Astrocyte (in vitro differentiated cells and primary cell): ENCODE measurements around the gene CORT.

Source experiments
- EZH2 ChIP-seq: IDR thresholded peaks from 2 replicates; pipeline ENCODE4 v1.6.1; 2012; ENCODE audit warnings: mild to moderate bottlenecking, low read length, inconsistent platforms; ENCODE audit not compliant: insufficient read depth
- TF ChIP-seq, protein P1 (sequence below): IDR thresholded peaks from 2 replicates; pipeline ENCODE4 v1.5.1; 2011; ENCODE audit warnings: low read depth, mild to moderate bottlenecking, inconsistent platforms, low read length, moderate library complexity; ENCODE audit not compliant: insufficient read depth

DNA sequence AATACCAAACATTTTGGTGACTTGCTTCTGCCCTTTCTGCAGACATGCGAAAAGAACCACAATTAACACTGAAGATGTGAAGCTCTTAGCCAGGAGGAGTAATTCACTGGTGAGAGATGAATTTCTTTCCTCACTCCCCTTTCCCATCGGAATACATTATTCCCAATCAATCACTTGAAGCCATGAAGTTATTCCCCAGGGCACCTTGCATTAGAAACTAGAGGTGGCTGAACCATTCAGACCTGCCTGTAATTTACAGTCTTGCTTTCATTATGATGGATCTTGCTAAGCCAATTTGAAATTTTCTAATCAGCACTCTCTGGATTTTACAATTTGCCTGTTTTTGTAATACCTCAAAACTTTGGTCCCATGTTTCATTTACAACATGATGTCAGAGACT is 9.5 kb upstream of the CORT start:
- TF ChIP-seq, protein P1, sequence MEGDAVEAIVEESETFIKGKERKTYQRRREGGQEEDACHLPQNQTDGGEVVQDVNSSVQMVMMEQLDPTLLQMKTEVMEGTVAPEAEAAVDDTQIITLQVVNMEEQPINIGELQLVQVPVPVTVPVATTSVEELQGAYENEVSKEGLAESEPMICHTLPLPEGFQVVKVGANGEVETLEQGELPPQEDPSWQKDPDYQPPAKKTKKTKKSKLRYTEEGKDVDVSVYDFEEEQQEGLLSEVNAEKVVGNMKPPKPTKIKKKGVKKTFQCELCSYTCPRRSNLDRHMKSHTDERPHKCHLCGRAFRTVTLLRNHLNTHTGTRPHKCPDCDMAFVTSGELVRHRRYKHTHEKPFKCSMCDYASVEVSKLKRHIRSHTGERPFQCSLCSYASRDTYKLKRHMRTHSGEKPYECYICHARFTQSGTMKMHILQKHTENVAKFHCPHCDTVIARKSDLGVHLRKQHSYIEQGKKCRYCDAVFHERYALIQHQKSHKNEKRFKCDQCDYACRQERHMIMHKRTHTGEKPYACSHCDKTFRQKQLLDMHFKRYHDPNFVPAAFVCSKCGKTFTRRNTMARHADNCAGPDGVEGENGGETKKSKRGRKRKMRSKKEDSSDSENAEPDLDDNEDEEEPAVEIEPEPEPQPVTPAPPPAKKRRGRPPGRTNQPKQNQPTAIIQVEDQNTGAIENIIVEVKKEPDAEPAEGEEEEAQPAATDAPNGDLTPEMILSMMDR, result no peak
- no peak for TF ChIP-seq EZH2
